Liver (tissue), 9 donors: ENCODE results near the gene SLC11A2. TPM values are rescaled to one million over a fixed set of nuclear protein-coding genes. Genes with fewer than 3 reads are reported as not detected.

Experiments
- DNase-seq: peaks from one replicate; pipeline ENCODE4 v3.0.0-alpha.2; 2017; ENCODE audit warnings: low spot score
- H3K27ac ChIP-seq, 2 donors: one replicate each; pipeline ENCODE4 v1.7.0; 2013; ENCODE audit warnings: inconsistent platforms in 2 of 2, low read length in 2 of 2, control low read depth in 1 of 2, low read depth in 1 of 2, mild to moderate bottlenecking in 1 of 2
- H3K27me3 ChIP-seq, 4 donors: one replicate each; pipeline versions ENCODE4 v1.6.1 to v1.7.0; 2013; ENCODE audit warnings: low read length in 3 of 4, inconsistent platforms in 1 of 4, mild to moderate bottlenecking in 1 of 4, moderate library complexity in 1 of 4; ENCODE audit not compliant: control insufficient read depth in 4 of 4, insufficient read depth in 4 of 4
- H3K36me3 ChIP-seq, 4 donors: one replicate each; pipeline versions ENCODE4 v1.6.1 to v1.7.0; 2013; ENCODE audit warnings: low read length in 3 of 4, mild to moderate bottlenecking in 3 of 4, low read depth in 1 of 4, moderate library complexity in 1 of 4; ENCODE audit not compliant: control insufficient read depth in 4 of 4, insufficient read depth in 3 of 4
- H3K4me1 ChIP-seq, 4 donors: one replicate each; pipeline versions ENCODE4 v1.6.1 to v1.7.0; 2013; ENCODE audit warnings: low read length in 3 of 4, mild to moderate bottlenecking in 3 of 4, moderate library complexity in 1 of 4; ENCODE audit not compliant: control insufficient read depth in 4 of 4, insufficient read depth in 4 of 4
- H3K4me3 ChIP-seq, 3 donors: one replicate each; pipeline versions ENCODE4 v1.6.1 to v1.7.0; 2013; ENCODE audit warnings: low read length in 3 of 3, control low read depth in 1 of 3, low read depth in 1 of 3, mild to moderate bottlenecking in 1 of 3
- H3K9ac ChIP-seq, 2 donors: one replicate each; pipeline ENCODE4 v1.7.0; 2013; ENCODE audit warnings: low read length in 2 of 2, mild to moderate bottlenecking in 2 of 2, moderate library complexity in 2 of 2, control low read depth in 1 of 2, low read depth in 1 of 2
- H3K9me3 ChIP-seq, 4 donors: one replicate each; pipeline versions ENCODE4 v1.6.1 to v1.7.0; 2013; ENCODE audit warnings: low read length in 3 of 4; ENCODE audit not compliant: control insufficient read depth in 4 of 4
- ATF3 ChIP-seq: IDR thresholded peaks from 2 replicates; pipeline ENCODE4 v1.6.1; 2016; ENCODE audit warnings: antibody characterized with exemption
- CTCF ChIP-seq: fragments of 150-350 bp; IDR thresholded peaks from 2 replicates; pipeline ENCODE4 v1.5.1; 2017; ENCODE audit warnings: improper control_type of control experiment, low read depth, low read length; ENCODE audit not compliant: missing input control
- EGR1 ChIP-seq, 2 donors: IDR thresholded peaks; 2 replicates each; pipeline ENCODE4 v1.6.1; 2016 to 2018; ENCODE audit warnings: antibody characterized with exemption in 2 of 2, low read depth in 2 of 2
- FOXA1 ChIP-seq: IDR thresholded peaks from 2 replicates; pipeline ENCODE4 v1.6.1; 2016; ENCODE audit warnings: antibody characterized with exemption
- HNF4A ChIP-seq, 2 donors: conservative IDR thresholded peaks; 2 replicates each; pipeline ENCODE4 v1.6.1; 2016; ENCODE audit warnings: antibody characterized with exemption in 2 of 2, mild to moderate bottlenecking in 2 of 2
- MAX ChIP-seq: IDR thresholded peaks from 2 replicates; pipeline ENCODE4 v1.6.1; 2016; ENCODE audit warnings: antibody characterized with exemption
- NR2F2 ChIP-seq: IDR thresholded peaks from 2 replicates; pipeline ENCODE4 v1.6.1; 2016; ENCODE audit warnings: antibody characterized with exemption
- RAD21 ChIP-seq, 2 donors: IDR thresholded peaks; 2 replicates each; pipeline ENCODE4 v1.6.1; 2016; ENCODE audit warnings: antibody characterized with exemption in 2 of 2, mild to moderate bottlenecking in 2 of 2
- RXRA ChIP-seq, 2 donors: IDR thresholded peaks; 2 replicates each; pipeline ENCODE4 v1.6.1; 2017 to 2018; ENCODE audit warnings: antibody characterized with exemption in 2 of 2, mild to moderate bottlenecking in 1 of 2
- SP1 ChIP-seq: IDR thresholded peaks from 2 replicates; pipeline ENCODE4 v1.6.1; 2018; ENCODE audit warnings: antibody characterized with exemption, mild to moderate bottlenecking
- TAF1 ChIP-seq: conservative IDR thresholded peaks from 2 replicates; pipeline ENCODE4 v1.6.1; 2016; ENCODE audit warnings: antibody characterized with exemption, mild to moderate bottlenecking
- YY1 ChIP-seq: IDR thresholded peaks from 2 replicates; pipeline ENCODE4 v1.6.1; 2016; ENCODE audit warnings: antibody characterized with exemption, mild to moderate bottlenecking
- WGBS: extraction: QIAGEN DNeasy Blood & Tissue Kit; methylation state at CpG from one replicate; pipeline ENCODE4 v1.1.7; 2013; 5-methylcytosine and 5-hydroxymethylcytosine counted together
- polyA plus RNA-seq, 2 donors: library from polyadenylated mRNA; stranded (reverse) in 1 of 2; unstranded in 1 of 2; fragments of 200-250 nt in 1 of 2; fragments of >200 nt in 1 of 2; fragmentation: Nextera tagmentation in 1 of 2; extraction: Ambion mirVana in 1 of 2; gene quantifications; one replicate each; pipeline versions ENCODE4 v1.2.1 to v1.2.3, GENCODE V29; 2013 to 2015
- total RNA-seq, 2 donors: library from RNA; depleted of rRNA; stranded (reverse); fragments of >200 nt; gene quantifications; one replicate each; pipeline ENCODE4 v1.2.3, GENCODE V29; 2014
- TF ChIP-seq, protein P1 (sequence below): IDR thresholded peaks from 2 replicates; pipeline ENCODE4 v1.6.1; 2016; ENCODE audit warnings: antibody characterized with exemption, mild to moderate bottlenecking
- donor health status: healthy.
- donor health status: healthy.
- donor health status: healthy.
- donor health status: healthy.
- donor health status: healthy.

SLC11A2 gene
- total and polyA plus RNA-seq, 4 donors: 15.2 to 108 (median 52.2) TPM

DNA sequence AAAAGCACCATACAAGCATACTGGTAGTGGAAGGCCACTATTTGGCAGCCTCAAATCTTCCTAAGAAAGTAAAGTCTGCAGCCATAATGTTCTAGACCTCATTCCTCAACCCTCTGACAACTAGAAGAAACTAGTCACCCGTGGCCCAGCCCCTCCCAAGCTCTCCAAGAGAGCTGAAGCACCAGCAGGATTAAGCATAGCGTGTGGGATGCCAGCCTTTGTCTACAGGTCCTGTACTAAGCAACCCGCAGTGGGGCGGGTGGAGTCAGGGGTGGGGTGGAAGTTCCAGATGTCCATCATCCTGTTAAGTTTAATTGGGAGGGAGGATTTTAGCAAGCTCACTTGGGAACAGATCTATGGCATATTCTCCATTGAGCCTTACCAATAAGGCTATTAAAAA, 14.2 kb downstream of the SLC11A2 start:
- Histone ChIP-seq H3K4me1 (peaks cover 0 to 6% (median 4%) of the 10 kb centered on the region in 4 donors), H3K9me3 (no peaks in the 10 kb centered on the region), H3K9ac (no peak overlapping the region), H3K36me3 (peaks cover 0 to 2% (median under 1%) of the 10 kb centered on the region in 4 donors), H3K4me3 (no peak overlapping the region), H3K27ac (no peak overlapping the region), H3K27me3 (no peaks in the 10 kb centered on the region)
- WGBS: 87% methylated on average over 4 of the region's 4 CpGs
- peak; percentile 45 for DNase-seq
- TF ChIP-seq YY1: no peak
- TF ChIP-seq NR2F2: no peak
- TF ChIP-seq, protein P1, sequence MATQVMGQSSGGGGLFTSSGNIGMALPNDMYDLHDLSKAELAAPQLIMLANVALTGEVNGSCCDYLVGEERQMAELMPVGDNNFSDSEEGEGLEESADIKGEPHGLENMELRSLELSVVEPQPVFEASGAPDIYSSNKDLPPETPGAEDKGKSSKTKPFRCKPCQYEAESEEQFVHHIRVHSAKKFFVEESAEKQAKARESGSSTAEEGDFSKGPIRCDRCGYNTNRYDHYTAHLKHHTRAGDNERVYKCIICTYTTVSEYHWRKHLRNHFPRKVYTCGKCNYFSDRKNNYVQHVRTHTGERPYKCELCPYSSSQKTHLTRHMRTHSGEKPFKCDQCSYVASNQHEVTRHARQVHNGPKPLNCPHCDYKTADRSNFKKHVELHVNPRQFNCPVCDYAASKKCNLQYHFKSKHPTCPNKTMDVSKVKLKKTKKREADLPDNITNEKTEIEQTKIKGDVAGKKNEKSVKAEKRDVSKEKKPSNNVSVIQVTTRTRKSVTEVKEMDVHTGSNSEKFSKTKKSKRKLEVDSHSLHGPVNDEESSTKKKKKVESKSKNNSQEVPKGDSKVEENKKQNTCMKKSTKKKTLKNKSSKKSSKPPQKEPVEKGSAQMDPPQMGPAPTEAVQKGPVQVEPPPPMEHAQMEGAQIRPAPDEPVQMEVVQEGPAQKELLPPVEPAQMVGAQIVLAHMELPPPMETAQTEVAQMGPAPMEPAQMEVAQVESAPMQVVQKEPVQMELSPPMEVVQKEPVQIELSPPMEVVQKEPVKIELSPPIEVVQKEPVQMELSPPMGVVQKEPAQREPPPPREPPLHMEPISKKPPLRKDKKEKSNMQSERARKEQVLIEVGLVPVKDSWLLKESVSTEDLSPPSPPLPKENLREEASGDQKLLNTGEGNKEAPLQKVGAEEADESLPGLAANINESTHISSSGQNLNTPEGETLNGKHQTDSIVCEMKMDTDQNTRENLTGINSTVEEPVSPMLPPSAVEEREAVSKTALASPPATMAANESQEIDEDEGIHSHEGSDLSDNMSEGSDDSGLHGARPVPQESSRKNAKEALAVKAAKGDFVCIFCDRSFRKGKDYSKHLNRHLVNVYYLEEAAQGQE: no peak
- no peak for TF ChIP-seq MAX

GRCh38 chr12:51009056-51009440, 17.1 kb downstream of the SLC11A2 start:
- H3K9ac ChIP-seq: peak overlapping the region in 1 of 2 donors; percentile 54
- peaks cover 0 to 19% (median 16%) of the 10 kb centered on the region in 4 donors for H3K36me3 ChIP-seq
- peaks cover 0 to 5% (median 2%) of the 10 kb centered on the region in 4 donors for H3K4me1 ChIP-seq
- 76% methylated on average over 8 of the region's 8 CpGs for WGBS
- peak overlapping the region; percentile 73 to 77 for H3K27ac ChIP-seq
- no peak for DNase-seq
- H3K4me3 ChIP-seq: no peak overlapping the region
- H3K9me3 ChIP-seq: no peaks in the 10 kb centered on the region
- TF ChIP-seq NR2F2 (no peak), YY1 (no peak), EGR1 (IDR thresholded peaks at IDR 0.05; ENCODE audit: low read depth in 2 of 2) (no peak), FOXA1 (no peak), RXRA (IDR thresholded peaks at IDR 0.05) (peak in 1 of 2 donors; percentile 12), CTCF (no peak), HNF4A (conservative IDR thresholded peaks at IDR 0.05) (peak; percentile 33 to 40), ATF3 (no peak), SP1 (peak; percentile 43), TAF1 (no peak), RAD21 (IDR thresholded peaks at IDR 0.05) (peak in 1 of 2 donors; percentile 47)
- TF ChIP-seq, protein P1: no peak
- no peaks in the 10 kb centered on the region for H3K27me3 ChIP-seq
